ENCODE results near the gene SH3GL3.

DNA sequence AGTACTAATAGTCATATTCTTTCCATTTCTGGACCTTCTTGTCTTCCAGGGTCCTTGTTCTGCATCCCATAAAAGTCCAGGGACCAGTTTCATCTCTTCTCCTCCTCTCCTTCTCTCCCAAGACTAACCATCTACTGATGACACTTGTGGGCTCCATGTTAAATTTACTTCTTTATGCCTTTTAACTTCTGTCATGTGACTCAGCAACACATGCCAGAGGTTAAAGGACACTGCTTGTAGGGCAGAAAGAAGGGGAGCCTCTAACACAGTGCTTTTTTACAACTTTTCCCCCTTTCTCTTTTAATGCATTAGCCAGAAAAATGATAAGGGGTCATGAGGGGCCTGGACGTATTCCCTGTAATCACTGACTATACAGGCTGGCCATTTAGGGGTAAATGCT is 10.0 kb downstream of the SH3GL3 start:
- TF ChIP-seq POLR2AphosphoS5 (IDR thresholded peaks at IDR 0.05; ENCODE audit: low read depth, low read length) (no peak), CTCF (IDR thresholded peaks at IDR 0.05) (no peak)
